Fibroblast of lung (primary cell): ENCODE results near the gene SMYD1.

Experiments
- CTCF ChIP-seq, 2 donors: IDR thresholded peaks in 1 of 2; conservative IDR thresholded peaks in 1 of 2; 1 replicate in 1 of 2; 2 replicates in 1 of 2; pipeline ENCODE4 v1.5.1; 2011 to 2012; ENCODE audit warnings: low read length in 2 of 2, control low read depth in 1 of 2, inconsistent platforms in 1 of 2, low read depth in 1 of 2, mild to moderate bottlenecking in 1 of 2
- EZH2 ChIP-seq: IDR thresholded peaks from 2 replicates; pipeline ENCODE4 v1.5.1; 2012; ENCODE audit warnings: low read length, control low read depth, mild to moderate bottlenecking; ENCODE audit errors: missing control alignments

GRCh38 chr2:88110830-88111229 is 43.2 kb downstream of the SMYD1 start:
- TF ChIP-seq CTCF (conservative IDR thresholded peaks at IDR 0.05 in 1 of 2, IDR thresholded peaks at IDR 0.05 in 1 of 2; ENCODE audit: low read depth in 1 of 2, low read length in 2 of 2), result no peak
- TF ChIP-seq EZH2, result no peak
